PFSK-1 (cell line): Measurements from ENCODE around the gene SMIM35.

Experiments used
- POLR2AphosphoS5 ChIP-seq: IDR thresholded peaks from 2 replicates; pipeline ENCODE4 v1.6.1; 2012; ENCODE audit warnings: low read depth, mild to moderate bottlenecking, control low read depth, low read length, moderate library complexity
- SIN3A ChIP-seq: IDR thresholded peaks from 2 replicates; pipeline ENCODE4 v1.6.1; 2012; ENCODE audit warnings: mild to moderate bottlenecking, low read length, moderate library complexity, borderline replicate concordance; ENCODE audit not compliant: insufficient read depth

DNA sequence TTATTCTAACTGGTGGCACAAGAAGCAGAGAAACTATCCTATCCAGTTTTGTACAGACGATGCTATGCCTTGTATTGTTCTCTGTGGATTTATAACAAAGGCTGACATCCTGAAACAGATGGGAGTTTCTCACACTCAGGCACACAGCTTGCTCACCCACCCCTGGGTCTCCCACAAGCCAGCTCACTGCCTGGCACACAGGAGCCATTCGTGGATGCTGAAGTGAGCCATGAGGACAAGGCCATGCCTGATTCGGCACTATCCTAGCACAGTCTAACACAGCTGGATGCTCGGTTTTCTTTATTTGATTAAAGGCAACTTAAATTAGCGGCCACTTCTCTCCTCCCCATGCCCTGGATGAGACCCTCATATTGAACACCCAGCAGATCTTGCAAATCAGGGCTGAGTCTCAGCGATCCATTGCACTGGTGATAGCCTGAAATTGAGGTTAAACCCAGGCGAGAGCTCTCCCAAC lies 35.6 kb downstream of the SMIM35 start:
- TF ChIP-seq POLR2AphosphoS5 (no peak), SIN3A (no peak)
